ENCODE data around the gene AOPEP.

Gene AOPEP

GRCh38 chr9:95099321-95100070 is 373.0 kb downstream of the AOPEP start:
- no peak for DNase-seq (ENCODE audit: low read depth)

DNA sequence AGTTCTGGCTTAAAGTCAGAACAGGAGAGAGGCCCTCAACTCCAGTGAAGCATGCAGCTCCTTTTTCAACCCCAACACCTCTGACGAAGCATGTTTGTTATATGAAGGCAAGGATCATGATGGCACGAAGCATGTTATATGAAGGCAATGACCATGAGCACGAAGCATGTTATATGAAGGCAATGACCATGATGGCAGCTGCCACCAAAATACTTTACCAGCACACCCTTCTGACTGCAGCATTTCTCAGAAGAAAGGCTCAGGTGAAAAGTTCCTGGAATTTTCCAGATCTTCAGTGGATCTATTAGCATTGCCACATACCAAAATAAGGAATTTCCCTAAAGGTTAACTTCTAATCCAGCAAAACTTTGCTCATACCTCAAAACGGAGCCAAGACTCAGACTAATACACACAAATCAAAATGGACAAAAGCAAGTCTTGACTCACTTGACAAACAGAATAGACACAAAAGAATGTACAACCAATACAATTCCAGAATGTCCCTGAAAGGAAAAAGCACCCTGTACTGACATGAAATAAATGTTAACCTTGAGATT is 373.6 kb downstream of the AOPEP start:
- no peak for DNase-seq (ENCODE audit: low read depth)

DNA sequence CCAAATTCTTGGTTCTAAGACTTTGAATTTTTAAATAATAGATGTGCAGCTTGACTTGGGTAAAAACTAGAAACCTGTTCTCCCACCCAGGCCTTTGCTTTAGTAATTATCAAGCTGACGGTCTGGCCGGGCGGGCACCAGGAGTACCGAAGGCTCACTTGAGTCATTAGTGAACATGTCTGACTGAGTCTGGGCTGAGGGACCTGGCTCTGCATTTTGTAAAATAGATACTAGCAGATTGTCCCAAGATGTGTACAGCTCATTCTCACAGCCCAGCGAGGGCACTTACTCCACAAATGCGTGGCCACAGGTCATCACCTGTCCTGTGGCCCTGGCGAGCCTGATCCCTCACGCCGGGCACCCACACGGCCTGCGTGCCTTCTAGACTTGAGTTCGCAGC is 374.8 kb downstream of the AOPEP start:
- DNase-seq (ENCODE audit: low read depth): no peak

DNA sequence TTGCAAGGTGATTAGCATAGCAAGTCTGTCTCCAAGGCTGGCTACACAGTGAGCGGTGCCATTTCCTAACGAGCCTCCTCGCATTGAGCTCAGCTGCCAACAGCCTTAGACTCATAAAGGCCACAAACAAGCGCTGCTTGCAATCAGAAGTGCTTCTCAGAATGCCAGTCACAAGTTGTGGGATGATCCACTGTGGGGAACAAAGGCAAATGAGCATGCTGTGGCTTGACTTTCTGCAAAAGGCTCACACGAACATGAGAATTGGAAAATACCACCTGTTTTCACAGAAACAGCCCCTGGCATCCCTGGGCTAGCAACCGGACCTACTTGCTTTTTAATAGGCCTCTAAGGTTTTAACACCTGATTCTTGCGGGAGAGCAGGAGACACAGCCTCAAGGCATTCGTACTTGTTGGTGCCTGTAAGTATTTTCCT is 375.5 kb downstream of the AOPEP start:
- DNase-seq (ENCODE audit: low read depth): no peak

- DNase-seq (ENCODE audit: low read depth): no peak
These were observed 376.1 kb downstream of the AOPEP start for GRCh38 chr9:95102572-95102971.

- no peak for DNase-seq (ENCODE audit: low read depth)
These were observed 376.8 kb downstream of the AOPEP start for GRCh38 chr9:95103281-95103771.

DNA sequence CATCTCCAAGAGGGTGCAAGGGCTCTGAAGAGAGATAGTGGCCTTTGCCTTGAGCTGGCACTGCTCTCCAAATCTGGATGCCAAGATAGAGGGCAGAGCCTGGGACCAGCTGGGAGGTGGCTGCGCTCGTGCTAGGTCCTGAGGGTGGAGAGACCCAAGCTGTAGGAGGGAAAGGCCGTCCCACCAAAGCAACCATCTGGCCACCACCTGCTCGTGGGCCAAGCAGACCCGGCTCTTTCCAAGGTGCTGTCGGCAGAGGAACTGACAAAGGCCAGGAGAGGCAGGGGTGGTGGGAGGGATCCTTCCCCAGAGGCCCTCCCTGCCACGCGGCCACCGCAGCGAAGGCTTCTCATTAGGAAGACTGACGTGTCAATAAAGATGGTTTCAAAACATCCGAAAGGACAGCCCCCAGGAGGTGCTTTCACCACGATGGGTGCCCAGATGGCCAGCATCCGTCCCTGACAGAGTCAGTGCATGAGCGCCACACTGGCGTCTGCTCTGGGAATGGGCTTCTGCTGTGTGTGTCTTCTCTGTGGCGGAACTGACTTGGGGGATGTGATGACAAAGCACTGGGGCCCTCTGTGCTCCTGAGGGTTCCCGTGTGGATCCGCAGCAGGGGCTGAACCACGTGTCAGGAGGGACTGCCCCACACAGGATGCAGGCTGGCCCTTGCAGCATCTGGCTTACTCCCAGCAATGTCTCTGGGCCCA is 377.5 kb downstream of the AOPEP start:
- no peak for DNase-seq (ENCODE audit: low read depth)

DNA sequence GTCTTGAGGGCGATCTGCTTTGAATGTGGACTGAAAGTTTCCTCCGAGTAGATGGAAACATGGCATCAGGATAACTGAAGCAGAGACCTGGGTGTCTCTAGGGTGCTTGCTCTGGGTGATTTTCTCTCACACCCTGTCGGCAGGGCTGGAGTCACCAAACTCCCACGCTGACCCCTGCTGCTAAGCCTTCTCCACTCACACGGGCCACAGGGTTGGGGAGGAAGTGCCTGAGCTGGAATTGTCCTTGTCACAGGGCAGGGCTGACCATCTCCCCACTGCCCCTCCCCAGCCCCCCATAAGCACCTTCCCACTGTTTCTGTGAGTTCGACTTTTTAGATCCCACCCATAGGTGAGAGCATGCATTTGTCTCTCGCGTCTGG is 378.1 kb downstream of the AOPEP start:
- no peak for DNase-seq (ENCODE audit: low read depth)

DNA sequence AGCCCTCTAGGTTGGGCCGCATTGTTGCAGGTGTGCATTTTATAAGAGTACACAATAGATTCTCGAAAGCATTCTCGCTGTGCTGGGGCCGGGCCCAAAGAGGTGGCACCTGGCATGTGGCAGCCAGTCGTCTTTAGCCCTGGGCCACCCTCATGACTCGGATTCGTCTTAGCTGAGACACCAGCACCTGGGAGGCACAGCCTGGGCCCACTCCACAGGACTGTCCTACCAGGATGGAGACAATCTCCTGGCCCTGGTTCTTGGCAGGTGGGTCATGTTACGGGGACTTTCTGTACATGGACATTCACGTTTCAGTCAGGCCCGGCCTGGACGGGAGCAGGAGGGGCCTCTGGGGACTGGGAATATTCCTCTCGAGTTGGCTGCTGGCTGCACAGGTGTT is 378.5 kb downstream of the AOPEP start:
- DNase-seq (ENCODE audit: low read depth): no peak

- no peak for DNase-seq (ENCODE audit: low read depth)
These were observed 379.2 kb downstream of the AOPEP start for GRCh38 chr9:95105519-95106287.

- DNase-seq (ENCODE audit: low read depth): no peak
These were observed 380.7 kb downstream of the AOPEP start for GRCh38 chr9:95107001-95107749.

DNA sequence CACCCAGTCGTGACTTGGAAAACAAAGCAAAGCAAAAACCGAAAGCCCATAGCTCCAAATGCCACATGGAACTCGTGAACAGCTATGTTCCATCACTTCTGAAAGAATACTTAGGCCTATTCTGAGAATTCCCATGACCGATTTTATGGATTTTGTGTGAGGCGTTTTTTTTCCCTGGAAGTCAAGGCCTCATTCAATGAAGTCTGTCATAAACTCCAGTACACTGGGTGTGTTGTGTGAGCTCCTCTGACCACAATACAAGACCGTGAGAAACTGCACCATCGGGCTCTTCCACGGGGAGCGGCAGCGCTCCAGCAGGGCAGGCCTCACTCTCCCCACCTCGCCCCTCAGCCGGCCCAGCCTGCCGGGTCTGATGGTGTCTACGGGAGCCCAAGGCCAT is 381.5 kb downstream of the AOPEP start:
- DNase-seq (ENCODE audit: low read depth): no peak

GRCh38 chr9:95108777-95109176 is 382.3 kb downstream of the AOPEP start:
- DNase-seq (ENCODE audit: low read depth): no peak

- no peak for DNase-seq (ENCODE audit: low read depth)
These were observed 383.0 kb downstream of the AOPEP start for GRCh38 chr9:95109456-95109855.

- DNase-seq (ENCODE audit: low read depth): no peak
These were observed 384.5 kb downstream of the AOPEP start for GRCh38 chr9:95110921-95111525.

- no peak for DNase-seq (ENCODE audit: low read depth)
These were observed 385.2 kb downstream of the AOPEP start for GRCh38 chr9:95111716-95112115.

- no peak for DNase-seq (ENCODE audit: low read depth)
These were observed 386.2 kb downstream of the AOPEP start for GRCh38 chr9:95112436-95113280.

DNA sequence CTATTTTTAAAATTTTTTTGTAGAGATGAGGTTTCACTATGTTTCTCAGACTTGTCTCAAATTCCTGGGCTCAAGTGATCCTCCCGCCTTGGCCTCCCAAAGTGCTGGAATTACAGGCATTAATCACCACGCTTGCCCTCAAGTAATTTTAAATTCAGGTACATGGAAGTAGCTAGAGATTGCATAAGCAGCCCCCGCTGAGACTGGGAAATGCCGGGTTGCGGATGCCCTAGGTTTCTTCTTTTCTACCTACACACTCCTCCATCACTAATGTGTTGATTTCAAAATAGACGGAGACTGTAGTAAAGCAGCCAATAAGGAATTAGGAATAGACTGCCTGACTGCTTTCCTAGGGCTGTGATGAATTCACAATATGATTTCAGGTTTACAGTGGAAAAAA is 388.6 kb downstream of the AOPEP start:
- DNase-seq (ENCODE audit: low read depth): no peak

- no peak for DNase-seq (ENCODE audit: low read depth)
These were observed 389.7 kb downstream of the AOPEP start for GRCh38 chr9:95116002-95116807.
